Panc1 (cell line): ENCODE data around the gene PLEKHA8. TPM values are rescaled to one million over a fixed set of nuclear protein-coding genes. Genes with fewer than 3 reads are reported as not detected.

Source experiments
- ATAC-seq: fragments of 200-7000 bp; cut with Tn5 transposase; 2 replicates; pipeline ENCODE4 v1.9.1; 2020; ENCODE audit warnings: mild to moderate bottlenecking, moderate library complexity
- BruUV-seq: library from RNA; stranded (reverse); fragments of 400-500 nt; replicated peaks from 2 replicates; lab custom pipeline; 2021; lab: Mats Ljungman, UMichigan
- CTCF ChIA-PET: fragments of 300-600 bp; sonication (Branson Sonifier 250); formaldehyde crosslinking; loops from one replicate; lab custom pipeline; 2022; ENCODE audit warnings: antibody characterized with exemption; lab: Charles Lee
- POLR2A ChIA-PET: fragments of 300-600 bp; sonication (Branson Sonifier 250); formaldehyde crosslinking; loops from one replicate; lab custom pipeline; 2022; ENCODE audit warnings: antibody characterized with exemption; lab: Charles Lee
- DNase-seq: peaks from one replicate; pipeline ENCODE4 v3.0.0-alpha.2; 2010; ENCODE audit warnings: low read depth, low spot score
- H3K27ac ChIP-seq: 2 replicates; pipeline ENCODE4 v1.5.1; 2011; ENCODE audit warnings: mild to moderate bottlenecking, low read length, inconsistent platforms
- H3K27me3 ChIP-seq: fragments of 200-500 bp; sonication (Bioruptor generic); 2 replicates; pipeline ENCODE4 v1.6.0; 2014; ENCODE audit warnings: low read length, inconsistent platforms; ENCODE audit not compliant: control insufficient read depth, insufficient read depth
- H3K36me3 ChIP-seq: fragments of 200-500 bp; sonication (Bioruptor generic); 2 replicates; pipeline ENCODE4 v1.5.1; 2014; ENCODE audit warnings: inconsistent platforms, mild to moderate bottlenecking, low read length, moderate library complexity; ENCODE audit not compliant: control insufficient read depth, insufficient read depth
- H3K4me1 ChIP-seq: 2 replicates; pipeline ENCODE4 v1.5.1; 2011; ENCODE audit warnings: inconsistent platforms, mild to moderate bottlenecking, low read length, moderate library complexity; ENCODE audit not compliant: control insufficient read depth, insufficient read depth
- H3K4me3 ChIP-seq, 2 experiments: 2 replicates each; pipeline ENCODE4 v1.5.1; 2011 to 2012; ENCODE audit warnings: low read depth in 2 of 2, low read length in 2 of 2, mild to moderate bottlenecking in 2 of 2, inconsistent platforms in 1 of 2, moderate library complexity in 1 of 2
- H3K9me3 ChIP-seq: fragments of 200-500 bp; sonication (Bioruptor generic); 2 replicates; pipeline ENCODE4 v1.5.1; 2014; ENCODE audit warnings: low read depth, mild to moderate bottlenecking, inconsistent platforms, low read length, moderate library complexity; ENCODE audit not compliant: control insufficient read depth, insufficient read depth
- POLR2AphosphoS5 ChIP-seq: IDR thresholded peaks from 2 replicates; pipeline ENCODE4 v1.6.1; 2012; ENCODE audit warnings: mild to moderate bottlenecking, low read depth, low read length, moderate library complexity
- SIN3A ChIP-seq: IDR thresholded peaks from 2 replicates; pipeline ENCODE4 v1.6.1; 2012; ENCODE audit warnings: low read depth, mild to moderate bottlenecking, low read length, moderate library complexity, borderline replicate concordance; ENCODE audit not compliant: insufficient read depth
- TCF7L2 ChIP-seq: IDR thresholded peaks from 2 replicates; pipeline ENCODE4 v1.6.1; 2011; ENCODE audit warnings: mild to moderate bottlenecking, low read depth, low read length, inconsistent platforms
- in situ Hi-C: cut with HindIII; loops from 2 replicates; pipeline ENCODE4 v1.10.0; 2016; ENCODE audit warnings: low sequenced_read_pairs, low pct_unique_long_range_greater_than_20kb
- intact Hi-C: fragments of 100-400 bp; cut with micrococcal nuclease; formaldehyde crosslinking; loops from one replicate; pipeline ENCODE4 v1.10.0; 2022; ENCODE audit not compliant: unreplicated experiment
- total RNA-seq: library from RNA; stranded (reverse); gene quantifications from one replicate; pipeline ENCODE4 v1.2.1, GENCODE V29; 2021; ENCODE audit not compliant: unreplicated experiment
- TF ChIP-seq, protein P1 (sequence below): fragments of 450-650 bp; IDR thresholded peaks from 2 replicates; pipeline ENCODE4 v1.5.1; 2017; ENCODE audit warnings: mild to moderate bottlenecking
- TF ChIP-seq, protein P2 (sequence below), 2 experiments: IDR thresholded peaks; 2 replicates each; pipeline ENCODE4 v1.6.1; 2011 to 2012; ENCODE audit warnings: low read depth in 2 of 2, control low read depth in 1 of 2, low read length in 1 of 2, mild to moderate bottlenecking in 1 of 2, moderate library complexity in 1 of 2; ENCODE audit not compliant: insufficient read depth in 1 of 2

PLEKHA8 gene
- total RNA-seq, 1 experiment from 2014 or later = 20.7 TPM

GRCh38 chr7:30119890-30120577 lies 91.8 kb downstream of the PLEKHA8 start:
- Histone ChIP-seq H3K36me3 (no peaks in the 10 kb centered on the region), H3K4me3 (no peak overlapping the region), H3K9me3 (peaks cover 3% of the 10 kb centered on the region; the same call in 1 of the 2 replicates), H3K4me1 (no peaks in the 10 kb centered on the region), H3K27me3 (no peaks in the 10 kb centered on the region), H3K27ac (no peak overlapping the region)
- TF ChIP-seq SIN3A = no peak
- TF ChIP-seq POLR2AphosphoS5 = no peak
- no peak for TF ChIP-seq TCF7L2
- TF ChIP-seq, protein P1, sequence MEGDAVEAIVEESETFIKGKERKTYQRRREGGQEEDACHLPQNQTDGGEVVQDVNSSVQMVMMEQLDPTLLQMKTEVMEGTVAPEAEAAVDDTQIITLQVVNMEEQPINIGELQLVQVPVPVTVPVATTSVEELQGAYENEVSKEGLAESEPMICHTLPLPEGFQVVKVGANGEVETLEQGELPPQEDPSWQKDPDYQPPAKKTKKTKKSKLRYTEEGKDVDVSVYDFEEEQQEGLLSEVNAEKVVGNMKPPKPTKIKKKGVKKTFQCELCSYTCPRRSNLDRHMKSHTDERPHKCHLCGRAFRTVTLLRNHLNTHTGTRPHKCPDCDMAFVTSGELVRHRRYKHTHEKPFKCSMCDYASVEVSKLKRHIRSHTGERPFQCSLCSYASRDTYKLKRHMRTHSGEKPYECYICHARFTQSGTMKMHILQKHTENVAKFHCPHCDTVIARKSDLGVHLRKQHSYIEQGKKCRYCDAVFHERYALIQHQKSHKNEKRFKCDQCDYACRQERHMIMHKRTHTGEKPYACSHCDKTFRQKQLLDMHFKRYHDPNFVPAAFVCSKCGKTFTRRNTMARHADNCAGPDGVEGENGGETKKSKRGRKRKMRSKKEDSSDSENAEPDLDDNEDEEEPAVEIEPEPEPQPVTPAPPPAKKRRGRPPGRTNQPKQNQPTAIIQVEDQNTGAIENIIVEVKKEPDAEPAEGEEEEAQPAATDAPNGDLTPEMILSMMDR = no peak
- TF ChIP-seq, protein P2, sequence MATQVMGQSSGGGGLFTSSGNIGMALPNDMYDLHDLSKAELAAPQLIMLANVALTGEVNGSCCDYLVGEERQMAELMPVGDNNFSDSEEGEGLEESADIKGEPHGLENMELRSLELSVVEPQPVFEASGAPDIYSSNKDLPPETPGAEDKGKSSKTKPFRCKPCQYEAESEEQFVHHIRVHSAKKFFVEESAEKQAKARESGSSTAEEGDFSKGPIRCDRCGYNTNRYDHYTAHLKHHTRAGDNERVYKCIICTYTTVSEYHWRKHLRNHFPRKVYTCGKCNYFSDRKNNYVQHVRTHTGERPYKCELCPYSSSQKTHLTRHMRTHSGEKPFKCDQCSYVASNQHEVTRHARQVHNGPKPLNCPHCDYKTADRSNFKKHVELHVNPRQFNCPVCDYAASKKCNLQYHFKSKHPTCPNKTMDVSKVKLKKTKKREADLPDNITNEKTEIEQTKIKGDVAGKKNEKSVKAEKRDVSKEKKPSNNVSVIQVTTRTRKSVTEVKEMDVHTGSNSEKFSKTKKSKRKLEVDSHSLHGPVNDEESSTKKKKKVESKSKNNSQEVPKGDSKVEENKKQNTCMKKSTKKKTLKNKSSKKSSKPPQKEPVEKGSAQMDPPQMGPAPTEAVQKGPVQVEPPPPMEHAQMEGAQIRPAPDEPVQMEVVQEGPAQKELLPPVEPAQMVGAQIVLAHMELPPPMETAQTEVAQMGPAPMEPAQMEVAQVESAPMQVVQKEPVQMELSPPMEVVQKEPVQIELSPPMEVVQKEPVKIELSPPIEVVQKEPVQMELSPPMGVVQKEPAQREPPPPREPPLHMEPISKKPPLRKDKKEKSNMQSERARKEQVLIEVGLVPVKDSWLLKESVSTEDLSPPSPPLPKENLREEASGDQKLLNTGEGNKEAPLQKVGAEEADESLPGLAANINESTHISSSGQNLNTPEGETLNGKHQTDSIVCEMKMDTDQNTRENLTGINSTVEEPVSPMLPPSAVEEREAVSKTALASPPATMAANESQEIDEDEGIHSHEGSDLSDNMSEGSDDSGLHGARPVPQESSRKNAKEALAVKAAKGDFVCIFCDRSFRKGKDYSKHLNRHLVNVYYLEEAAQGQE (IDR thresholded peaks at IDR 0.05; ENCODE audit: insufficient read depth in 1 of 2, low read depth in 2 of 2, low read length in 1 of 2) = no peak
- no peak for ATAC-seq
- POLR2A ChIA-PET = no interaction called here
- CTCF ChIA-PET = no interaction called here
- in situ Hi-C loops (no loop called here), intact Hi-C loops (no loop called here)
- no TSS peak for BruUV-seq
- no peak for DNase-seq

DNA sequence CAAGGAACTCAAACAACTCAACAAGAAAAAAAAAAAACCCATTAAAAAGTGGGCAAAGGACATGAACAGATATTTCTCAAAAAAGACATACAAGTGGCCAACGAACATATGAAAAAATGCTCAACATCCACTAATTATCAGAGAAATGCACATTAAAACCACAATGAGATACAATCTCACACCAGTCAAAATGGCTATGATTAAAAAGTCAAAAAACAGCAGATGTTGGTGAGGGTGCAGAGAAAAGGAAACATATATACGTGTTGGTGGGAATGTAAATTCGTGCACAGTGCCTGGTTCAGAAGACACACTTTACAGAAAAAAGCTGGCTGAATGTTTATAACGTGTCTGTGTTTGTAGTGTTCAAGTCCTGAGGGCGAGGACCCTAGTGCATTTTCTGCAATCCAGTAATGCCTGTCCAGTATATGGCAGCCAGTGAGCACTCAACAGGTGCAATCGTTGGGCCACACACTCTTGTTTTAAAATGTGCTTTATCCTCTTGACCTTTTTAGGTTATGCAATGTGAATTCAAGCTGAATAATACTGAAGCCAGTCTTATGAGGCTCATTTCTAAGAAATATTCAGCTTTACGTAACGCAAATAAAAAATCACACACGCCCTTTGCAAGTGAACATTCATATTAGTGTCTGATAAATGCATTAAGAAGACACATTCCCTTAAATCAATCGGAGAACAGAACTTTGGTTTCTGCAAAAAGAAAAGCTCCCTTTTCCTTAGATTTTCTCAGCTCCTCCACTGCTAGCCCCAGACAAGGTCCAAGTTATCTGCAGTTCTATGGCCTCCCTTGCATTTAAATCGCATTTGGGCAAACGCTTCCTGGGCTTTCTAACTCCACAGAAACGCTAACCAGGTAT lies 105.8 kb downstream of the PLEKHA8 start:
- H3K4me3 ChIP-seq = peak overlapping the region; percentile 63 to 71
- BruUV-seq = no TSS peak
- TF ChIP-seq, protein P2 (IDR thresholded peaks at IDR 0.05; ENCODE audit: insufficient read depth in 1 of 2, low read depth in 2 of 2, low read length in 1 of 2) = no peak
- TF ChIP-seq TCF7L2 = no peak
- no peak for TF ChIP-seq SIN3A
- TF ChIP-seq POLR2AphosphoS5 = no peak
- TF ChIP-seq, protein P1 = no peak
- no peaks in the 10 kb centered on the region for H3K36me3 ChIP-seq
- intact Hi-C loops = no loop called here
- no peak for ATAC-seq
- CTCF ChIA-PET = interaction anchor here (1.0 kb wide), 1 partner anchor 279 kb away, joined by 3 read pairs; no protein-coding TSS in a partner anchor
- peak; percentile 36 for DNase-seq
- H3K27me3 ChIP-seq = peaks cover 5% of the 10 kb centered on the region; the same call in 1 of the 2 replicates
- H3K9me3 ChIP-seq = no peaks in the 10 kb centered on the region
- no peaks in the 10 kb centered on the region for H3K4me1 ChIP-seq
- in situ Hi-C loops = no loop called here
- POLR2A ChIA-PET = interaction anchor here (0.6 to 0.7 kb wide), 2 partner anchors 16 to 96 kb away, joined by 3 to 4 read pairs; no protein-coding TSS in a partner anchor
- no peak overlapping the region for H3K27ac ChIP-seq
